Fibroblast of villous mesenchyme (primary cell): ENCODE data around the gene PFKP. TPM values are rescaled to one million over a fixed set of nuclear protein-coding genes. Genes with fewer than 3 reads are reported as not detected.
"Not testable (repeated sequence)": the region's sequence is repeated elsewhere in the genome, so short reads cannot be mapped to it uniquely, and the experiment has no call there.

ENCODE experiments used
- DNase-seq: peaks from one replicate; pipeline ENCODE4 v3.0.0-alpha.2; 2010; ENCODE audit warnings: low read depth
- H3K4me3 ChIP-seq: 2 replicates; pipeline ENCODE4 v1.5.1; 2011; ENCODE audit warnings: low read depth, mild to moderate bottlenecking, low read length
- total RNA-seq: library from RNA; depleted of rRNA; stranded (reverse); fragments of >200 nt; gene quantifications from 2 replicates; pipeline ENCODE4 v1.2.3, GENCODE V29; 2012
- TF ChIP-seq, protein P1 (sequence below): IDR thresholded peaks from 2 replicates; pipeline ENCODE4 v1.5.1; 2012; ENCODE audit warnings: low read depth, mild to moderate bottlenecking, low read length; ENCODE audit not compliant: insufficient read depth

Gene PFKP
- total RNA-seq, 1 donor, result 120 TPM

- H3K4me3 ChIP-seq, result no peak overlapping the region
- DNase-seq, result no peak
These were observed 36.3 kb downstream of the PFKP start for GRCh38 chr10:3103646-3104045.

GRCh38 chr10:3104251-3104918, 37.0 kb downstream of the PFKP start:
- H3K4me3 ChIP-seq, result no peak overlapping the region
- DNase-seq, result no peak
- TF ChIP-seq, protein P1, sequence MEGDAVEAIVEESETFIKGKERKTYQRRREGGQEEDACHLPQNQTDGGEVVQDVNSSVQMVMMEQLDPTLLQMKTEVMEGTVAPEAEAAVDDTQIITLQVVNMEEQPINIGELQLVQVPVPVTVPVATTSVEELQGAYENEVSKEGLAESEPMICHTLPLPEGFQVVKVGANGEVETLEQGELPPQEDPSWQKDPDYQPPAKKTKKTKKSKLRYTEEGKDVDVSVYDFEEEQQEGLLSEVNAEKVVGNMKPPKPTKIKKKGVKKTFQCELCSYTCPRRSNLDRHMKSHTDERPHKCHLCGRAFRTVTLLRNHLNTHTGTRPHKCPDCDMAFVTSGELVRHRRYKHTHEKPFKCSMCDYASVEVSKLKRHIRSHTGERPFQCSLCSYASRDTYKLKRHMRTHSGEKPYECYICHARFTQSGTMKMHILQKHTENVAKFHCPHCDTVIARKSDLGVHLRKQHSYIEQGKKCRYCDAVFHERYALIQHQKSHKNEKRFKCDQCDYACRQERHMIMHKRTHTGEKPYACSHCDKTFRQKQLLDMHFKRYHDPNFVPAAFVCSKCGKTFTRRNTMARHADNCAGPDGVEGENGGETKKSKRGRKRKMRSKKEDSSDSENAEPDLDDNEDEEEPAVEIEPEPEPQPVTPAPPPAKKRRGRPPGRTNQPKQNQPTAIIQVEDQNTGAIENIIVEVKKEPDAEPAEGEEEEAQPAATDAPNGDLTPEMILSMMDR, result no peak

More at GRCh38 chr10:3103646-3104045, 36.3 kb downstream of the PFKP start:
- TF ChIP-seq, protein P1, result no peak

DNA sequence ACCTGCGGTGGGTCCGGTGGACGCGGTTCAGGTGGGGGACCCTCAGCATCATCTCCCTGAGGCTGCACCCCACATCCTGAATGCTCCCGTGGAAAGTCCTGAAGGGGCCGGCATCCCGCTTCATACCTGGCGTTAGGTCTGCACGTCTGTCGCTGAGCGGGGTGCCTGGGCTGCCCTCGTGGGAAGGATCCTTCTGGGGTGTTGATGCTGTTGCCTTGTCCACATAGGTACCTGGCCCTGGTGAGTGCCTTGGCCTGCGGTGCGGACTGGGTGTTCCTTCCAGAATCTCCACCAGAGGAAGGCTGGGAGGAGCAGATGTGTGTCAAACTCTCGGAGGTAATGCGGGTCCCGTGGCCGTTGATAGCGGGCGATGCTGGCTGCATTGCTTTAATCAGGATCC, 37.8 kb downstream of the PFKP start:
- TF ChIP-seq, protein P1, result no peak
- no peak overlapping the region for H3K4me3 ChIP-seq
- no peak for DNase-seq

DNA sequence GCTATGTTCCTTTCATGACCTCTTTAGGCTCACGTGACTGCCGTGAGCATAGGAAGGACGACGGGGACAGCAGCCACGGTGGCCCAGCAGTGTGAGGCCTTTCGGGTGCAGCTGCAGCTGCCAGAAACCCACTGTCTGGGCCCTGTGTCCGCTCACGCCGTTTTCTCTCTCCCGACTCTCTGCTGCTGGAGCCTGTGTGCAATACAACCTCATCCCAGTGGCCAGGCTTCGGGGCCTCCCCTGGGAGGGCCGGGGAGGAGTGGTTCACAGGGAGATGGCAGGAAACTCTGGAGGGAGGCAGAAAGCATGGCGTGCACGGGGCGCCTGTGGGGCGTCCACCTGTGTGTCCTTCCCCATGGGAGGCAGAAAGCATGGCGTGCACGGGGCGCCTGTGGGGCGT, 38.6 kb downstream of the PFKP start:
- DNase-seq, result no peak
- TF ChIP-seq, protein P1, result no peak
- H3K4me3 ChIP-seq, result no peak overlapping the region

GRCh38 chr10:3106328-3106727, 39.0 kb downstream of the PFKP start:
- not testable (repeated sequence) for DNase-seq

GRCh38 chr10:3106928-3107425, 39.6 kb downstream of the PFKP start:
- TF ChIP-seq, protein P1, result no peak
- DNase-seq, result no peak
- H3K4me3 ChIP-seq, result no peak overlapping the region

More at GRCh38 chr10:3106328-3106727, 39.0 kb downstream of the PFKP start:
- not testable (repeated sequence) for H3K4me3 ChIP-seq

- DNase-seq, result peak; percentile 37
- TF ChIP-seq, protein P1, result no peak
- H3K4me3 ChIP-seq, result no peak overlapping the region
These were observed 40.1 kb downstream of the PFKP start for GRCh38 chr10:3107426-3107961.
